Nephron progenitor cell (in vitro differentiated cells): ENCODE results near the gene ESRRB.
"Not testable (repeated sequence)": the region's sequence is repeated elsewhere in the genome, so short reads cannot be mapped to it uniquely, and the experiment has no call there.

Experiments
- DNase-seq: peaks from one replicate; pipeline ENCODE4 v3.0.0; 2021
- H3K27ac Mint-ChIP-seq: 2 replicates; pipeline ENCODE4 v1.8.0; 2021; ENCODE audit warnings: mild to moderate bottlenecking, moderate library complexity, mixed read lengths
- H3K27me3 Mint-ChIP-seq: 2 replicates; pipeline ENCODE4 v1.8.0; 2021; ENCODE audit warnings: mild to moderate bottlenecking, low read depth, mixed read lengths; ENCODE audit not compliant: poor library complexity
- H3K36me3 Mint-ChIP-seq: 2 replicates; pipeline ENCODE4 v1.8.0; 2021; ENCODE audit warnings: low read depth, mixed read lengths
- H3K4me1 Mint-ChIP-seq: 2 replicates; pipeline ENCODE4 v1.8.0; 2021; ENCODE audit warnings: mixed read lengths
- H3K4me3 Mint-ChIP-seq: 2 replicates; pipeline ENCODE4 v1.8.0; 2021; ENCODE audit warnings: mild to moderate bottlenecking, moderate library complexity, mixed read lengths
- H3K9me3 Mint-ChIP-seq: 2 replicates; pipeline ENCODE4 v1.8.0; 2021; ENCODE audit warnings: mild to moderate bottlenecking, moderate library complexity, mixed read lengths
- CTCF ChIP-seq: fragments of 200-600 bp; sonication (generic); IDR thresholded peaks from 2 replicates; pipeline ENCODE4 v1.5.0; 2021; ENCODE audit warnings: antibody characterized with exemption

The ESRRB gene

DNA sequence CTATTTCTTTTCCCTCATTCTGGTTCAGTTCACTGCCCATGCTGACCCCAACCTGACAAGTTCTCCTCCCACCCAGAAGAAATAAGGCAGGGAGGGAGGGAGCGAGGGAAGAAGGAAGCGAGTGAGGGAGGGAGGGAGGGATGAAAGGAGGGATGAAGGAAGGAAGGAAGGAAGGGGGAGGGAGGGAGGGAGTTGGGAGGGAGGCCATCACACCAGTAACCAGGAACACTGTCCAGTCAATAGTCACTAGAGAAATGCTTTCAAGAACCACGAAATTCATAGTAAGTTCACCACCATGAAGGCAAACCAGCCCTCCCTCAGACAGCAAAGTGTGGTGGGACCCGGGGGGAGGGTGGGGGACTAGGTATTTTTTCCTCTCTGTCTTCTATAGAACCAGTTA, 142.4 kb downstream of the ESRRB start:
- no peaks in the 10 kb centered on the region for H3K36me3 Mint-ChIP-seq
- H3K27ac Mint-ChIP-seq, result no peak overlapping the region
- DNase-seq, result no peak
- peaks cover 27% of the 10 kb centered on the region for H3K9me3 Mint-ChIP-seq
- no peak for TF ChIP-seq CTCF
- H3K4me1 Mint-ChIP-seq, result peaks cover 43% of the 10 kb centered on the region
- H3K27me3 Mint-ChIP-seq, result peaks cover 3% of the 10 kb centered on the region
- no peak overlapping the region for H3K4me3 Mint-ChIP-seq

DNA sequence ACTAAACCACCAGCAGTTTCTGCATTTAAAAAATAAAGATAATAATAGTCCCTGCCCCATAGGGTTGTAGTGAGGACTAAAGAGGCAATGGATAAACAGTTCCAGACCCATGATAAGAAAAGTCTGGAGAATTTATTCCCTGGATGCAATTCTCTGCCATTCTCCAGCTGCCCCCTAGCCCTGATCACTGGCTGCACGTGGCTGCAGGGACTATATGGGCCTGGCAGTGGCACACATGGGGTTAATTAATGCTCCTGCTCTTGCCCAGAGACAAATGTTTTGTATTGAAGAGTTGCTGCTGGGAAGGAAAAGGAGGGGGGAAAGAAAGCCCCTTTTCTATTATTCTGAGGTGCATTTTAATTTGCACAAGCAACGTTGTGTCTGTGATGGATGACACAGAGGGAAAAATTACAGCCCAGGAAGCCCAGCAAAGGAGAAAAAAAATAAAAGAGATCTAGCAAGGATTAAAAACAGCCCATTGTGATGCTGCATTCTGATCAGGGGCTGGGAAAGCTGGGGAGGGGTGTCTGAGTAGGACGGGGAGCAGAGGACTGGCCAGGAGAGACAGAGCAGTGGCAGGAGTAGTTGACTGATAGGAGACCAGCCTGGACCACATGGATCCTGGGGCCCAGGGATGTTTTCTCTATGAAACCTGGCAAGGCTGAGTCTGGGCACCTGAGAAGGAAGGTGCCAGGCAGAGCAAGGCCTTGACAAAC, 149.3 kb downstream of the ESRRB start:
- TF ChIP-seq CTCF, result no peak

GRCh38 chr14:76531085-76531484, 155.1 kb downstream of the ESRRB start:
- DNase-seq, result no peak
- H3K27ac Mint-ChIP-seq, result no peak overlapping the region

More for the DNA sequence above, 149.3 kb downstream of the ESRRB start:
- no peak overlapping the region for H3K4me3 Mint-ChIP-seq
- H3K27me3 Mint-ChIP-seq, result peaks cover 19% of the 10 kb centered on the region
- no peak for DNase-seq
- H3K4me1 Mint-ChIP-seq, result peaks cover 37% of the 10 kb centered on the region
- peaks cover 27% of the 10 kb centered on the region for H3K9me3 Mint-ChIP-seq
- no peak overlapping the region for H3K27ac Mint-ChIP-seq
- no peaks in the 10 kb centered on the region for H3K36me3 Mint-ChIP-seq

DNA sequence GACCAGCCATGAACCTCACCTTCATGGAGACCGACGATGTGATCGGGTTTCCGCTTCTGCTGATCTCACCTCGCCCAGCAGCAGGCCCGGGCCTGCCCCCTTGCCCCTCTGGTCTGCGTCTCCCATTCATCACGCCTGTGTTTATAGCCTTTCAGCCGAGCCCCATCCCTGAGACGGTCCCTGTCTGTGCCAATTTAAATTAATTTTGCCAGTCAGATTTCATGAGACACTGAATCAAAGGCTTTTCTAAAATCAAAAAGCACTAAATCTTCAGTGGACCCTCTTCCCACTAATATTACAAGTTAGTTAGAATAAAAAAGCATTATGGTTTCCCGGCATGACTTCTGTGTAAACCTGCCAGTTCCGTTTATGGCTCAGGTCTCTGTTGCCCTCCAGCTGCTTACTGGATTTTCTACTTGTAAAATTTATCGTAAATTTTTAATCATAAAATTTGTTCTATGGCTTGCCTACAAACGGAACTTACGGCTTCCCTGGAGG, 155.9 kb downstream of the ESRRB start:
- peaks cover 5% of the 10 kb centered on the region for H3K9me3 Mint-ChIP-seq
- no peaks in the 10 kb centered on the region for H3K36me3 Mint-ChIP-seq
- peaks cover 31% of the 10 kb centered on the region for H3K27me3 Mint-ChIP-seq
- H3K27ac Mint-ChIP-seq, result peak overlapping the region; percentile 56
- no peak for TF ChIP-seq CTCF
- H3K4me1 Mint-ChIP-seq, result peaks cover 47% of the 10 kb centered on the region
- peak; percentile 60 for DNase-seq
- peak overlapping the region; percentile 54 for H3K4me3 Mint-ChIP-seq

More at GRCh38 chr14:76531085-76531484, 155.1 kb downstream of the ESRRB start:
- H3K4me1 Mint-ChIP-seq, result peaks cover 50% of the 10 kb centered on the region
- no peak overlapping the region for H3K4me3 Mint-ChIP-seq
- no peak for TF ChIP-seq CTCF
- H3K9me3 Mint-ChIP-seq, result peaks cover 3% of the 10 kb centered on the region
- H3K36me3 Mint-ChIP-seq, result no peaks in the 10 kb centered on the region
- peaks cover 31% of the 10 kb centered on the region for H3K27me3 Mint-ChIP-seq

- DNase-seq, result not testable (repeated sequence)
Measured at GRCh38 chr14:76536636-76537035, 160.7 kb downstream of the ESRRB start.

DNA sequence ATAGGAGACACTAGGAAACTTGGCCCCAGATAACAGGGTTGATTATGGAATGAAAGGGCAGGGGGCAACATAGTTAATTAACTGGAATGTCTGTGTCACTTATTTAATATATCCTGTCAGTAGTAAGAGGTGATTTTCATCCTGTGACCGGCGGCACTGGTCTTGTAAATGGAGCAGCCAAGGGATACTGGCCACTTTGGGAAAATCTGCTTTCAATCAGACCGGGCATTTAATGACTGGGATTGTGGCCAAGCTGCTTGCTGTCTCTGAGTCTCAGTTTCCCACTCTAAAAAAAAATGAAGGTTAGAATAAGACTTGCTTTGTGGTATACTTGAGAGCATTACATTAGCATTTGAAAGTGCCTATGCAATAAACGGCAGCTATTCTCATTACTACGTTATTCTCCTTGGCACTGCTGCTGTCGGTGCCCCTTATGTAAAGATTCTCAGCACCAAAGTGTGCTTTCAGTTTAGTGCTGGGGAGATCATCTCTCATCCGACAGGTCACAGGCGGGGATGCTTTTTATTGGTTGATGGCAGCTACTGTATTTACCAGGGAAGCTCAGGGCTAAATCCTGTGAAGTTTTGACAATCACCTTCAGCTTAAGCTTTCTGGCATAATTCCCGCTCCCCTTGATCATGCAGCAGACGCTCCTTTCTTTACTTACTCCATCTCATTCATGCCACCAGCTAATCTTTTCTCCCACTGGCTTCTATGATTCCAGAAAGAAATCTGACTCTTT, 162.1 kb downstream of the ESRRB start:
- H3K36me3 Mint-ChIP-seq, result no peaks in the 10 kb centered on the region
- H3K4me1 Mint-ChIP-seq, result peaks cover 46% of the 10 kb centered on the region
- peaks cover 33% of the 10 kb centered on the region for H3K27me3 Mint-ChIP-seq
- no peak overlapping the region for H3K27ac Mint-ChIP-seq
- H3K9me3 Mint-ChIP-seq, result peaks cover 5% of the 10 kb centered on the region
- no peak for TF ChIP-seq CTCF
- no peak overlapping the region for H3K4me3 Mint-ChIP-seq
- no peak for DNase-seq

More at GRCh38 chr14:76536636-76537035, 160.7 kb downstream of the ESRRB start:
- not testable (repeated sequence) for H3K4me3 Mint-ChIP-seq, H3K9me3 Mint-ChIP-seq, H3K27ac Mint-ChIP-seq, H3K36me3 Mint-ChIP-seq
- peaks cover 36% of the 10 kb centered on the region for H3K27me3 Mint-ChIP-seq
- peaks cover 50% of the 10 kb centered on the region for H3K4me1 Mint-ChIP-seq
